OCI-LY7 (cell line): Measurements from ENCODE around the gene INPP5A.

Experiments used
- EZH2phosphoT487 ChIP-seq: fragments of 200-600 bp; sonication (generic); IDR thresholded peaks from 2 replicates; pipeline ENCODE4 v1.6.1; 2018; ENCODE audit warnings: low read depth, borderline replicate concordance, mild to moderate bottlenecking, mixed run types, antibody characterized with exemption, low read length, moderate library complexity, mixed read lengths
- TF ChIP-seq, protein P1 (sequence below): fragments of 200-600 bp; sonication (generic); conservative IDR thresholded peaks from 2 replicates; pipeline ENCODE4 v1.5.1; 2014; ENCODE audit warnings: mild to moderate bottlenecking, antibody characterized with exemption, low read length, moderate library complexity, mixed read lengths

DNA sequence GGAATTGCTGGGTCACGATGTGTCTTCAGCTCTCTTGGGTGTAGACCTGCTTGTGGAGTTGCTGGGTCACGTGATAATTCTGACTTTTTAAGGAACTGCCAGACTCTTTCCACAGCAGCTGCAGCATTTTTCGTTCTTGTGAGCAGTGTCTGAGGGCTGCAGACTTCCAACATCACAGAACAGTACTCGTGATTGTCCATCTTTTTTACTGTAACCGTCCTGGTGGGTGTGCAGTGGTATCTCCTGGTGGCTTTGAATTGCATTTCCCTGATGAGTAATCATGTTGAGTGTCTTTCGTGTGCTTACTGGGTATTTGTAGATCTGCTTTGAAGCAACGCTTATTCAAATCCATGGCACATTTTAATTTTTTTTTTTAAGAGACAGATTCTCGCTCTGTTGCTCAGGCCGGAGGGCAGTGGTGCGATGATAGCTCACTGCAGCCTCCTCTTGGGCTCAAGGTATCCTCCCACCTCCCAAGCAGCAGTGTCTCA is 22.7 kb downstream of the INPP5A start:
- TF ChIP-seq, protein P1, sequence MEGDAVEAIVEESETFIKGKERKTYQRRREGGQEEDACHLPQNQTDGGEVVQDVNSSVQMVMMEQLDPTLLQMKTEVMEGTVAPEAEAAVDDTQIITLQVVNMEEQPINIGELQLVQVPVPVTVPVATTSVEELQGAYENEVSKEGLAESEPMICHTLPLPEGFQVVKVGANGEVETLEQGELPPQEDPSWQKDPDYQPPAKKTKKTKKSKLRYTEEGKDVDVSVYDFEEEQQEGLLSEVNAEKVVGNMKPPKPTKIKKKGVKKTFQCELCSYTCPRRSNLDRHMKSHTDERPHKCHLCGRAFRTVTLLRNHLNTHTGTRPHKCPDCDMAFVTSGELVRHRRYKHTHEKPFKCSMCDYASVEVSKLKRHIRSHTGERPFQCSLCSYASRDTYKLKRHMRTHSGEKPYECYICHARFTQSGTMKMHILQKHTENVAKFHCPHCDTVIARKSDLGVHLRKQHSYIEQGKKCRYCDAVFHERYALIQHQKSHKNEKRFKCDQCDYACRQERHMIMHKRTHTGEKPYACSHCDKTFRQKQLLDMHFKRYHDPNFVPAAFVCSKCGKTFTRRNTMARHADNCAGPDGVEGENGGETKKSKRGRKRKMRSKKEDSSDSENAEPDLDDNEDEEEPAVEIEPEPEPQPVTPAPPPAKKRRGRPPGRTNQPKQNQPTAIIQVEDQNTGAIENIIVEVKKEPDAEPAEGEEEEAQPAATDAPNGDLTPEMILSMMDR, result no peak
- TF ChIP-seq EZH2phosphoT487, result no peak
